HepG2 (cell line): Measurements from ENCODE around the gene GSK3A. TPM values are rescaled to one million over a fixed set of nuclear protein-coding genes. Genes with fewer than 3 reads are reported as not detected.

Source experiments
- MLX ChIP-seq: IDR thresholded peaks from 2 replicates; pipeline ENCODE4 v1.6.1; 2016
- ZBTB40 ChIP-seq, 2 experiments: fragments of 450-650 bp in 1 of 2; sonication (generic) in 1 of 2; formaldehyde crosslinking in 1 of 2; IDR thresholded peaks; 2 replicates each; pipeline versions ENCODE4 v1.6.1 to v1.8.0; 2016 to 2022; ENCODE audit warnings: antibody characterized with exemption in 1 of 2, mild to moderate bottlenecking in 1 of 2, missing genetic modification reagents in 1 of 2
- polyA plus RNA-seq, 8 experiments: library from polyadenylated mRNA; depleted of rRNA in 3 of 8; stranded (reverse) in 7 of 8; unstranded in 1 of 8; fragments of >200 nt; fragmentation: Illumina TruSeq in 4 of 8; extraction: Trizol in 4 of 8; gene quantifications; 2 replicates each; pipeline versions ENCODE4 v1.2.1 to v1.2.3, GENCODE V29; 2011 to 2016; ENCODE audit warnings: low read depth in 4 of 8, missing spikeins in 1 of 8, mixed read lengths in 1 of 8; ENCODE audit not compliant: insufficient read depth in 1 of 8
- total RNA-seq, 5 experiments: library from RNA; depleted of rRNA; stranded (reverse); fragments of >200 nt; fragmentation: Illumina TruSeq; extraction: Trizol; gene quantifications; 2 replicates each; pipeline ENCODE4 v1.2.3, GENCODE V29; 2016; ENCODE audit warnings: low read depth in 1 of 5

Gene GSK3A
- total and polyA plus RNA-seq, 2 of the 13 experiments (the other 11 are each of a cell fraction or from before 2014, with no cell fraction given) = 16.9 to 52.5 TPM

GRCh38 chr19:42282819-42283187 lies 40.4 kb upstream of the GSK3A start (continued):
- TF ChIP-seq ZBTB40 (IDR thresholded peaks at IDR 0.05) (no peak), ZBTB40 (CRISPR knock-in tag; IDR thresholded peaks at IDR 0.05) (no peak), MLX (CRISPR knock-in tag) (no peak)
